IPS-20b (cell line): Measurements from ENCODE around the gene PPM1M.

Experiments
- H3K27ac ChIP-seq: one replicate; pipeline ENCODE4 v1.5.1; 2013; ENCODE audit warnings: low read length
- H3K27me3 ChIP-seq: 2 replicates; pipeline ENCODE4 v1.6.1; 2013; ENCODE audit warnings: mild to moderate bottlenecking, low read length, inconsistent platforms; ENCODE audit not compliant: insufficient read depth
- H3K36me3 ChIP-seq: 2 replicates; pipeline ENCODE4 v1.6.1; 2013; ENCODE audit warnings: low read depth, mild to moderate bottlenecking, inconsistent platforms, low read length, moderate library complexity; ENCODE audit not compliant: insufficient read depth
- H3K4me1 ChIP-seq: 2 replicates; pipeline ENCODE4 v1.6.1; 2013; ENCODE audit warnings: mild to moderate bottlenecking, control low read depth, inconsistent platforms, low read length, moderate library complexity; ENCODE audit not compliant: insufficient read depth
- H3K4me3 ChIP-seq: 2 replicates; pipeline ENCODE4 v1.5.1; 2013; ENCODE audit warnings: mild to moderate bottlenecking, low read length, inconsistent platforms
- H3K9ac ChIP-seq: 2 replicates; pipeline ENCODE4 v1.6.1; 2013; ENCODE audit warnings: low read depth, mild to moderate bottlenecking, inconsistent platforms, low read length, moderate library complexity
- H3K9me3 ChIP-seq: 2 replicates; pipeline ENCODE4 v1.6.1; 2013; ENCODE audit warnings: mild to moderate bottlenecking, low read depth, low read length, inconsistent platforms; ENCODE audit not compliant: insufficient read depth

PPM1M gene

GRCh38 chr3:52218026-52218425 is 27.5 kb upstream of the PPM1M start:
- no peaks in the 10 kb centered on the region for H3K27me3 ChIP-seq
- no peaks in the 10 kb centered on the region for H3K4me1 ChIP-seq
- H3K9me3 ChIP-seq: no peaks in the 10 kb centered on the region
- no peak overlapping the region for H3K9ac ChIP-seq
- peaks cover 22% of the 10 kb centered on the region for H3K36me3 ChIP-seq
- no peak overlapping the region for H3K27ac ChIP-seq
- no peak overlapping the region for H3K4me3 ChIP-seq

- no peak overlapping the region for H3K4me3 ChIP-seq
- no peaks in the 10 kb centered on the region for H3K27me3 ChIP-seq
- peaks cover 18% of the 10 kb centered on the region for H3K36me3 ChIP-seq
- no peak overlapping the region for H3K9ac ChIP-seq
- no peak overlapping the region for H3K27ac ChIP-seq
- no peaks in the 10 kb centered on the region for H3K9me3 ChIP-seq
- no peaks in the 10 kb centered on the region for H3K4me1 ChIP-seq
These were observed 27.1 kb upstream of the PPM1M start for GRCh38 chr3:52218454-52218853.

GRCh38 chr3:52218937-52219650 is 26.5 kb upstream of the PPM1M start:
- no peaks in the 10 kb centered on the region for H3K27me3 ChIP-seq
- H3K36me3 ChIP-seq: peaks cover 11% of the 10 kb centered on the region
- H3K9ac ChIP-seq: no peak overlapping the region
- H3K9me3 ChIP-seq: no peaks in the 10 kb centered on the region
- no peak overlapping the region for H3K27ac ChIP-seq
- H3K4me1 ChIP-seq: no peaks in the 10 kb centered on the region
- H3K4me3 ChIP-seq: no peak overlapping the region

- H3K9me3 ChIP-seq: no peaks in the 10 kb centered on the region
- no peaks in the 10 kb centered on the region for H3K27me3 ChIP-seq
- no peaks in the 10 kb centered on the region for H3K36me3 ChIP-seq
- H3K4me3 ChIP-seq: no peak overlapping the region
- no peak overlapping the region for H3K27ac ChIP-seq
- no peak overlapping the region for H3K9ac ChIP-seq
- no peaks in the 10 kb centered on the region for H3K4me1 ChIP-seq
These were observed 25.1 kb upstream of the PPM1M start for GRCh38 chr3:52220380-52221026.

- Histone ChIP-seq H3K4me1 (no peaks in the 10 kb centered on the region), H3K27me3 (no peaks in the 10 kb centered on the region), H3K9ac (no peak overlapping the region), H3K9me3 (no peaks in the 10 kb centered on the region), H3K4me3 (no peak overlapping the region), H3K27ac (no peak overlapping the region), H3K36me3 (no peaks in the 10 kb centered on the region)
These were observed 24.4 kb upstream of the PPM1M start for GRCh38 chr3:52221141-52221562.

- no peak overlapping the region for H3K27ac ChIP-seq
- H3K9ac ChIP-seq: no peak overlapping the region
- no peaks in the 10 kb centered on the region for H3K9me3 ChIP-seq
- H3K4me3 ChIP-seq: no peak overlapping the region
- H3K36me3 ChIP-seq: no peaks in the 10 kb centered on the region
- H3K27me3 ChIP-seq: no peaks in the 10 kb centered on the region
- no peaks in the 10 kb centered on the region for H3K4me1 ChIP-seq
These were observed 23.8 kb upstream of the PPM1M start for GRCh38 chr3:52221563-52222318.

GRCh38 chr3:52222319-52223221 is 23.0 kb upstream of the PPM1M start:
- no peak overlapping the region for H3K4me3 ChIP-seq
- no peaks in the 10 kb centered on the region for H3K4me1 ChIP-seq
- no peak overlapping the region for H3K27ac ChIP-seq
- no peaks in the 10 kb centered on the region for H3K27me3 ChIP-seq
- H3K36me3 ChIP-seq: no peaks in the 10 kb centered on the region
- H3K9ac ChIP-seq: no peak overlapping the region
- no peaks in the 10 kb centered on the region for H3K9me3 ChIP-seq

- H3K27ac ChIP-seq: no peak overlapping the region
- no peaks in the 10 kb centered on the region for H3K9me3 ChIP-seq
- no peak overlapping the region for H3K9ac ChIP-seq
- no peaks in the 10 kb centered on the region for H3K27me3 ChIP-seq
- H3K4me3 ChIP-seq: no peak overlapping the region
- no peaks in the 10 kb centered on the region for H3K4me1 ChIP-seq
- H3K36me3 ChIP-seq: 0 out of 2 replicates have a peak, but pooled peaks cover 3% of the 10 kb centered on the region
These were observed 21.8 kb upstream of the PPM1M start for GRCh38 chr3:52223449-52224408.

GRCh38 chr3:52225452-52226228 is 19.9 kb upstream of the PPM1M start, which contains the start of gene TLR9:
TSS of gene TLR9 (minus strand) at chr3:52225645. CDS start at chr3:52225529, 116 bp downstream.
- Histone ChIP-seq H3K27me3 (no peaks in the 10 kb centered on the region), H3K36me3 (peaks cover 21% of the 10 kb centered on the region), H3K9me3 (no peaks in the 10 kb centered on the region), H3K9ac (no peak within 1 kb of the TSS), H3K4me3 (no peak within 1 kb of the TSS), H3K4me1 (no peaks in the 10 kb centered on the region), H3K27ac (no peak within 1 kb of the TSS)

GRCh38 chr3:52226229-52226817 is 19.2 kb upstream of the PPM1M start:
- Histone ChIP-seq H3K27ac (no peak overlapping the region), H3K9ac (no peak overlapping the region), H3K36me3 (peaks cover 28% of the 10 kb centered on the region), H3K27me3 (no peaks in the 10 kb centered on the region), H3K9me3 (no peaks in the 10 kb centered on the region), H3K4me1 (no peaks in the 10 kb centered on the region), H3K4me3 (no peak overlapping the region)
